COLO829 (cell line): ENCODE results near the gene PCNP.
A peak's percentile ranks its signal among the peaks of the same experiment; 100 is the strongest.
"Not testable (repeated sequence)": the region's sequence is repeated elsewhere in the genome, so short reads cannot be mapped to it uniquely, and the experiment has no call there.

Experiments
- DNase-seq: peaks from one replicate; pipeline ENCODE4 v3.0.0; 2012; ENCODE audit warnings: low spot score

Gene PCNP

DNA sequence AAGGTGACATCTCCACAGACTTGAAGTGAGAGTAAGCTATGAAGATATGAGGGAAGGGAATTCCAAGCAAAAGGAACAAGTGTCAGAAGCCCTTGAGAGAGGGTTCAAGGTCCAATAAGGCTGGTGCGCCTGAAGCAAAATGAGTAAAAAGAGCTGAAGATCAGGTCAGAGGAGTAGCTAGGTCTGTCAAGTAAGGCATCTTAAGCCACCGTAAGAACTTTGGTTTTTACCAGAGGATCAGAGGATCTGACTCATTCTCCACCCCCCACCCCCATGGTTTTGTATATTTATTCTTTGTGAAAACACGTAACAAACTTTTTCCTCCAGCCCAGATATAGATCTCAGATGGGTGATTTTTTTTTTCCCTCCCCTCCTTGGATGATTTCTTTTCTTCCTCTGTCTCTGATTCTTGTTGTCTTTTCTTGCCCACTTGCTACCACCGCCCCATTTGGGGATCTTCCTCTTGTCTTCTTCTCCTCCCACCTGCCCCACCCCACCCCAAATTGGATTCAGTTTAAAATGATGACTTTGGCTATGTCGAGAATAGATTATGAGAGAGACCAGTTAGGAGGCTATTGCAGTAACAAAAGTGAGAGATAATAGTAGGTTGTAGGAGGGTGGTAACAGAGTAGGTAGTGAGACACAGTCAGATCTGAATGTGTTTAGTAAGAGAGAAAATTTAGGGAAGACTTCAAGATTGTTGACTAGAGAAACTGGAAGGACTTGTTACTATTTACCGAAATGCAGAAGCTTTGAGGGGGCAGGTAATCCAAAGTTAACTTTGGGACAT lies 6.3 kb upstream of the PCNP start:
- no peak for DNase-seq

DNA sequence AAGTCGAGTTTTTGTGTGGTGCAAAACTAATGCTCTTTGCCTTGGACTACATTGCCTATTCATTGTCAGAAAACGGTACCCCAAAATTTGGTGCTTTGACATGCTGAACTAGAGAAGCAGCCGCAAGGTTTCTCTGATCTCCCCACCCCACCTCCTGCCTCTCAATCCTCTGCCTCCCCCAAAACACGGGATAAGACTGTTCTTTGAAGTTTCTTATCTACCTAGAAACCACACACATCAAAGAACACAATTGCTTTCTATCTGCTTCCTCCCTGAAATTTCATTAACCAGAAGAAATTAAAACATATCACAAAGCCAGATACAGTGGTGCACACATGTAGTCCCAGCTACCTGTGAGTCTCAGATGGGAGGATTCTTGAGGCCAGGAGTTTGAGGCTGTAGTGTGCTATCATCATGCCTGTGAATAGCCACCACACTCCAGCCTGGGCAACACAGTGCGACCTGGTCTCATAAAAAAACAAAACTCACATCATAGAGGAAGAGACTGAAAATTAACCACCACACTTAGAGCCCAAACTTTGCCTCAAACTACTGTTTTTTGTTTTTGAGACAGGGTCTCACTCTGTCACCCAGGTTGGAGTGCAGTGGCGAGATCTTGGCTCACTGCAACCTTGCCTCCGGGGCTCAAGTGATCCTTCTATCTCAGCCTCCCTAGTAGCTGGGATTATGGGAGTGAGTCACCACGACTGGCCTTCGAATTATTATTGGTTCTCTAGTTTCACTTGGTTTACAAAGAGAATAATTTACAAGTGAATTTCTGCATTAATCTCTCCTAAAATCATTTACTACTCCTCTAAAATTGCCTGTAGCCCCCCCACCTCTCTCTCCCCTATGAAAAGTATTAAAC lies 2.7 kb upstream of the PCNP start:
- DNase-seq = no peak

DNA sequence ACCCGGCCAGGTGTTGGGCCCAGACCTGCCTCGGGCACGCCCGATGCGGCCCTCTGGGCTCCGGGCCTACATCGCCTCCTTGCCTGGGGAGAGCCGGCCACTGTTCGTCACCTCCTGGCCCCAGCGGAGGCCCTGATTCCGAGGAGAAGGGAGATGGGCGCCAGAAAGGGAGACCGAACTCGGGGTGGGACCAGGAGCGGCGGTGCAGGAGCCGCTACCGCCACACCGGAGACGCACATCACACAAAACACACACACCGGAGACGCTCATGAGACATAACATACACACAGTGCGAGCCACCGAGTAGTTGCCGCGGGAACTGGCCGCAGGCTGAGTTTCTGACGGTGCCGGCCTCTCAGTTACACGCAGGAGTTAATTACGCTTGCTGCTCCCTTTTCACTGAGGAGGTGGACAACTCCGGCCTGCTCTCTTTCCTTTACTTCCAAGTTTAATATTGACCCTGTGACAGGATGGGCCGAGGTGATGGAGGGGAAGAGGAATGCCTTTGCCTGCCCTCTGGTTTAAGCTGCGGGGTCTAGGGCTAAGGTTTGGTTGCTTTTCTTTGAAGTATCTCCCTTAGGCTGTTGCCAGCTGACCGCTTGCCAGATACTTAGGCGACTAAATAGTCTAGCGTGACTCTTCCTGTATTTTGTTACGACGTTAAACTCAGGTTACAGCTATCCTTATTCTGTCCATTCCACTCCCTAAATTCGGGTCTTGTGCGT lies 570 bp downstream of the PCNP start:
- DNase-seq = peak; percentile 42

DNA sequence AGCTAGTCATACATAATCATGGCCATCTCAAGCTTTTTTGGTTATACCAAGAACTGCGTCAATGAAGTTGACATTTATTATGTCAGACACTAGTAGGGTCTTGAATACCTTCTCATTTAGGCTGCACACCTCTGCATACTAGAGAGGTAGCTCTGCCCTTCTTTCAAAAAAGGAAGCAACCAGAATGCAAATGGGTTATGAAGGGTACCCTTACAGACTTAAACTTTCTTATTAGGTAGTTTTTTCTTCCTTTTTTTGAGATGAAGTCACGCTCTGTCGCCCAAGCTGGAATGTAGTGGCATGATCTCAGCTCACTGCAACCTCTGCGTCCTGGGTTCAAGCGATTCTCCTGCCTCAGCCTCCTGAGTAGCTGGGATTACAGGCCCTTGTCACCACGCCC lies 3.3 kb downstream of the PCNP start:
- DNase-seq = no peak

DNA sequence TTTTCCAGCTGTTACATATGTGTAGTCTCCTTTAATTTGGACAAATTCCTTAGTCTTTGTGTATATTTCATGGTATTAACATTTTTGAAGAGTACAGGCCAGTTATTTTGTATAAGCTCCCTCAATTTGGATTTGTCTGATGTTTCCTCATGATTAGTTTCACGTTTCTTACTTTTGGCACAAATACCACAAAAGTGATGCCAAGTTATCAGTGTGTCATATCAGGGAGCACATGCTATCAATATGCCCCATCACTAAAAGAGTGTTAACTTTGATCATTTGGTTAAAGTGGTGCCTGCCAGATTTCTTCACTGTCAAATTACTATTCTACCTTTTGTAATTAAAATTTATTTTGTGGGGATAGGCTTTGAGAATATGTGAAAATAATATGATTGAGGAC lies 14.6 kb downstream of the PCNP start:
- no peak for DNase-seq

DNA sequence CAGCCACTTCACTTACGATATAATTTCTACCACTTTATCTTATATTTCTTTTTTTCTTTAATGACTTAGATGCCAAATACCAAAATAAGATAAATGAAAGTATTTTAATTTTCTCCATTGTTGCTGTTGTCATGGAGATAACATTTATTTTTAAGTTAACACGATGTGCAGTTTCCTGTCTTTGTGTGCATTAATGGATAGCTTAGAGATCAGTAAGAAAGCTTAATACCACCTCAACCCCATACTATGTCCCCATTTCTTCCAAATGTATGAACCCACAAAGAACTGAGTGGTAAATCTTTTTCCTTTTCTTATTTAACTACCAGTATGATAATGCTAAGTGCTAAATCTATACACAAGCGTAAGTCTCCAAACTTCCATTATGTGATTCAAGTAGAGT lies 17.1 kb downstream of the PCNP start:
- no peak for DNase-seq

DNA sequence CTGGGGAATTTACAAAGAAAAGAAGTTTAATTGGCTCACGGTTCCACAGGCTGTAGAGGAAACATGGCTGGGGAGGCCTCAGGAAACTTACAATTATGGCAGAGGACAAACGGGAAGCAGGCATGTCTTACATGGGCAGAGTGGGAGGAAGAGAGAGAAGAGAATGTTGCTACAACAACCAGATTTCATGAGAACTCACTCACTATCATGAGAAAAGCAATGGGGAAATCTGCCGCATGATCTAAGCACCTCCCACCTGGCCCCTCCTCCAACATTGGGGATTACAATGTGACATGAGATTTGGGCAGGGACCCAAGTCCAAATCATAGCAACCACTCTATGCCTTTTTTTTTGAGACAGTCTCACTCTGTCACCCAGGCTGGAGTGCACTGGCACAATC lies 28.8 kb downstream of the PCNP start:
- DNase-seq = no peak

DNA sequence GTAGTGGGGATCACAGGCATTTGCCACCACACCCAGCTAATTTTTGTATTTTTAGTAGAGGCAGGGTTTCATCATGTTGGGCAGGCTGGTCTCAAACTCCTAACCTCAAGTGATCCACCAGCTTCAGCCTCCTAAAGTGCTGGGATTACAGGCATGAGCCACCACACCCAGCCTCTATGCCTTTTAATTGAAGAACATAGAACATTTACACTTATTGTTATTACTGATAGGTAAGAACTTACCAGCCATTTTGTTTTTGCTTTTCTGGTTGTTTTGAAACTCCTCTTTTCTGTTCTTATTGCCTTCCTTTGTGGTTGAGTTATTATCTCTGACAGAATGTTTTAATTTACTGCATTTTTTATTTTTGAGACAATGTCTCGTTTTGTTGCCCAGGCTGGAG lies 29.2 kb downstream of the PCNP start:
- DNase-seq = no peak

DNA sequence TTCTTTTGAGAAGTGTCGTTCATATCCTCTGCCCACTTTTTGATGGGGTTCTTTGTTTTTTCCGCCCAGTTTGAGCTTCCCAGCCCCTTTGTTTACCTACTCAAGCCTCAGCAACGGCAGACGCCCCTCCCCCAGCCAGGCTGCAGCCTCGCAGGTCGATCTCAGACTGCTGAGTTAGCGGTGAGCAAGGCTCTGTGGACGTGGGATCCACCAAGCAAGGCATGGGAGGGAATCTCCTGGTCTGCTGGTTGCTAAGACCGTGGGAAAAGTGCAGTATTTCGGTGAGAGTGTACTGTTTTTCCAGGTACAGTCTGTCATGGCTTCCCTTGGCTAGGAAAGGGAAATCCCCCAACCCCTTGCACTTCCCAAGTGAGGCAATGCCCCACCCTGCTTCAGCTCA lies 31.4 kb downstream of the PCNP start:
- DNase-seq = not testable (repeated sequence)

DNA sequence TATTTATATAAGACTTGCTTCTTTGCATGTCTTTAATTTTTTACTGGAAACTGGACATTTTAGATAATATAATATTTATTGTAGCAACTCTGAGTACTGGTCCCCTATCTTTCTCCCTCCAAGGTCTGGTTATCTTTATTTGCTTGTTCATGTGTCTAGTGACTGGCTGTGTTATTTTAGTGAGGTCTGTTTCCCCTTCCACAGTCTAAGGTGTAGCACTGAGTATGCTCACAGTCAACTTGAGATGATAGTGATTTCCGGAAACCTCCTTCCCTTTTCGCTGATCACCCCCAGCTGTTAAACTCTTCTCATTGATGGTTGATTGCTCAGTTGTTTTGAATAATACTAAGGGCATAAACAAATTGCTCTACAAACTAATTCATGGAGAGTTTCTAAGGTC lies 37.0 kb downstream of the PCNP start:
- no peak for DNase-seq

DNA sequence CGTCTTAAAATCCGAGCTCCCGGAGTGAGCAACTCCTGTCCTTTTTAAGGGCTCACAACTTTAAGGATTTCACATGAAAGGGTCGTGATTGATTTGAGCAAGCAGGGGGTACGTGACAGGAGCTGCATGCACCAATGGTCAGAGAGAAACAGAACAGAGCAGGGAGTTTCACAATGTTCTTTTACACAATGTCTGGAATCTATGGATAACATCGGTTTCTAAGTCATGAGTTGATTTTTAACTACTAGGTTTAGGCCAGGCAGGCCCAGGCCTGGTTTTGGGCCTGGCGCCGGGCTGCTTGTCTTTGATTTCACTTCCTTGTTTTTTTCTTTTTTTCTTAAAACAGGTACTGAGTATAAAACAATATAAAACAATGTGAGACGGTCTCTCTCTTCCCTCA lies 39.0 kb downstream of the PCNP start:
- not testable (repeated sequence) for DNase-seq

DNA sequence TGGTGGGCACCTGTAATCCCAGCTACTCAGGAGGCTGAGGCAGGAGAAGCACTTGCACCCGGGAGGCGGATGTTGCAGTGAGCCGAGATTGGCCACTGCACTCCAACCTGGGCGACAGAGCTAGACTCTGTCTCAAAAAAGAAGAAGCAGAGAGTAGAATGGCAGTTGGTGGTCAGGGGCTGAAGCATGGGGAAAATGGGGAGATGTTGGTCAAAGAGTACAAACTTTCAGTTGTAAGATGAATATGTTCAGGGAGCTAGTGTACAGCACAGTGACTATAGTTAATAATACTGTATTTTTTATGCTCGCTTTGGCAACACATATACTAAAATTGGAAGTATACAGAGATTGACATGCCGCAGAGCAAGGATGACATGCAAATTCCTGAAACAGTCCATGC lies 41.5 kb downstream of the PCNP start:
- no peak for DNase-seq

DNA sequence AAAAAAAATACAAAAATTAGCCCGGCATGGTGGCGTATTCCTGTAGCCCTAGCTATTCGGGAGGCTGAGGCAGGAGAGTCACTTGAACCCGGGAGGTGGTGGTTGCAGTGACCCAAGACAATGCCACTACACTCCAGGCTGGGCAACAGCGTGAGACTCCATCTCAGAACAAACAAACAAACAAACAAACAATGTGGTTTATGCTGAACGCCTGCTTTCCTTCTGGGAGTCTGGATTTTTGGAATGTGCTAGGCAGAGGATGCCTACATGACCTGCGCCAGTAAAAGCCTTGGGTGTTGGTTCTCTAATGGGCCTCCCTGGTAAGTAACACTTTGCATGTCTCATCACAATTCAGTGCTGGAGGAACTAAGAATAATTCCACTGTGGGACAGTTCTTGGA lies 43.5 kb downstream of the PCNP start:
- no peak for DNase-seq

DNA sequence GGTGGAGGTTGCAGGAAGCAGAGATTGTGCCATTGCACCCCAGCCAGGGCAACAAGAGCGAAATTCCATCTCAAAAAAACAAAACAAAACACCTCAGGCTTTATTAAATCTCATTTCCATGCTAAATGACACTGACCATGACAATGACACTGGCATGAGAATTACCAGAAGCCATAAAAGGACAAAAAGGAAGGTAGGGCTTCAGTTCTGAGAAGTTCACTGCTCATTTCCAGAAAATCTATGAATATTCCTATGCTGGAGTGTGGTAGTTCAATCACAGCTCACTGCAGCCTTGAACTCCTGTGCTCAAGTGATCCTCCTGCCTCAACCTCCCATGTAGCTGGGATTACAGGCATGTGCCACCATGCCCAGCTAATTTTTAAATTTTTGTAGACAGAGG lies 44.7 kb downstream of the PCNP start:
- no peak for DNase-seq

DNA sequence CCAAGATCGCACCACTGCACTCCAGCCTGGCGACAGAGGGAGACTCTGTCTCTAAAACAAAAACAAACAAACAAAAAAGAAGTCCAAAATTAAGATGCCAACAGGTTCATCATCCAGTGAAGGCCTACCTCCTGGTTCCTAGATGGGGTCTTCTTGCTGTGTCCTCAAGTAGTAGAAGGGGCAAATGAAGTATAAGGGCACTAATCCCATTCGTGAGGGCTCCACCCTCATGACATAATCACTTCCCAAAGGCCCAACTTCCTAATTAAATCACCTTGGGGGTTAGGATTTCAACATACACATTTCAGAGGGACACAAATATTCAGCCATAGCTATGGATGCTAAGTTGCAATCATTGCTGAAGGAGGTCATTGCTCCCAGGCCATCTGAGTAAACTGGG lies 45.8 kb downstream of the PCNP start:
- no peak for DNase-seq

DNA sequence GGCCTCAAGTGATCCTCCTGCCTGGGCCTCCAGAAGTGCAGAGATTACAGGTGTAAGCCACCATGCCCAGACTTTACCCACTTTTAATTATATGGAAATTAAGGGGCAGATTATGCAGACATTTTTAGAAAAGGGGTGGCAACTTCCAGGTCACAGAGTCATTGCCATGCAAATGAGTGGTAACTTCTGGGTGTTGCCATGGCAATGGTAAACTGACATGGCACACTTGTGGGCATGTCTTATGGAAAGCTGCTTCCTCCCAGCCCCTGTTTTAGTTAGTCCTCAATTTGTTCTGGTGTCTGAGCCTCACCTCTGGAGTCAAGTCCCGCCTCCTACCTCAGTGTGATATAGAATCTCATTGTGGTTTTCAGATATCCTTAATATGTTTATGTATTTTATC lies 49.7 kb downstream of the PCNP start:
- DNase-seq = no peak

DNA sequence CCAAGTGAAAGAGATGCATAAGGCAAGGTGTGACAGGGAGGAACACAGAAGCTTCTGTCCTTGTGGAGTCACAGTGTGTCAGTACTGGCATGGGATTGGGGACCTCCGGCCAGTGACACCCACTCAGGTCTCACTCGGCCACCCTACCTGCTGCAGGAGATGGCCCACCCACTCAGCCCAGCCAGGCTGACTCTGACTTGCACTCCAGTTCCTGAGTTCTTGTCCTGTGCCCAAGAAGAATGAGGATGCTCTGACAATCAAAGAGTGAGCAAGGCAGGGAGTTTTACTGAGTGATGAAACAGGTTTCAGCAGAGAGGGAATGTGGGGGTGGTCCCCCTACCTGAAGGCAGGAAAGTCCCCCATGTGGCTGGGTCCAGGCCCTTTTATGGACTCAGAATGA lies 50.9 kb downstream of the PCNP start:
- no peak for DNase-seq

DNA sequence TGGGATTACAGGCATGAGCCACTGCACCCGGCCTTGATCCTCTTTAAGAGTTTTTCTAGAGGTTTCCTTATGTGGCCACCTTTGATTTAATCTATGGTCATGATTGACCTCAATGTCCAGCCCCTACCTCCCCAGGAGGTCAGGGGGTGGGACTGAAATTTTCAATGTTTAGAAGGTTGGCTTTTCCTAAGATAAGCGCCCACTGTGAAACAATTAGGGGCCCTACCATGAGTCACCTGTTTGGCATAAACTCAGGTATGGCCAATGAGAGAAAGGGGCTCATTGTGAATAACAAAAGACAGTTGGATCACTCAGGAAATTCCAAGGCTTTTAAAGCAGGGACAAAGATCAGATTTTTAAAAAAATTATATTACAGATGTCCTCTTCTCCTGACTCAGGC lies 51.9 kb downstream of the PCNP start:
- DNase-seq = no peak

DNA sequence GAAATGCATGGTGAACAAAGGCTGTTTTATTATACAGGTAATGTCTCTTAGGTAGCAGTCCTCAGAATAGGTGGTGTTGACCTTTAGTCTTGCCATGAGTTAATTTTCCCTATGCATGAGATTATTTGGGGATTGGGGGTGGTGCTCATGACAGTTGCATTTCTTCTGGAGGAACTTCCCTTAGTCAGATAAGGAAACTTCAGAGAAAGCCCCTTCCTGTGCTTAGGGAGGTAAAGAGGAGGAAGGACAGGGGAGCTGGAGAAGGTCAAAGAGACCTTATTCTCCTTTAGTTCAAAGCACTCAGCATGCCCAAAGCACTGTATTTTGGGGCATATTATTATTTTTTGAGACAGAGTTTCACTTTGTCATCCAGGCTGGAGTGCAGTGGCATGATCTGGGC lies 55.2 kb downstream of the PCNP start:
- no peak for DNase-seq

DNA sequence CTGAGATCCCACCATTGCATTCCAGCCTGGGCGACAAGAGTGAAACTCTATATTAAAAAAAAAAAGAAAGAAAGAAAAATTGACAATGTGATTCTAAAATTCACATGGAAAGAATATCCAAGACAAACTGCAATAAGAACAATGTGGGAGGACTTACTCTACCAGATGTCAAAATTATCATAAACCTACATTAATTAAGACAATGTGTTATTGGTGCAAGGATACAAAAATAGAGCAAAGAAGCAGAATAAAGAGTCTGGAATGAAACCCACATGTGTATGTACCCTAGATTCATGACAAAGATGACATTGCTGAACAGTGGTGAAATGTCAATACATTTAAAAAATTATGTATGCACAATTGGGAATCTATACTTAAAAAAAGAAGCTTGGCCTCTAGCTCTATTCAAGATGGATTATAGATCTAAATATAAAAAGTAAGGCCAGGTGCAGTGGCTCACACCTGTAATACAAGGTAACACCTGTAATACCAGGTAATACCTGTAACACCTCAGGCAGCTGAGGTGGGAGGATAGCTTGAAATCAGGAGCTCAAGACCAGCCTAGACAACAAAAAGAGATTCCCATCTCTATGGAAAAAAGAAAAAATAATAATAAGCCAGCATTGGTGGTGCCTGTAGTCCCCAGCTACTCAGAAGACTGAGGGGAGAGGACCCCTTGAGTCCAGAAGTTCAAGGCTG lies 57.3 kb downstream of the PCNP start:
- DNase-seq = no peak

DNA sequence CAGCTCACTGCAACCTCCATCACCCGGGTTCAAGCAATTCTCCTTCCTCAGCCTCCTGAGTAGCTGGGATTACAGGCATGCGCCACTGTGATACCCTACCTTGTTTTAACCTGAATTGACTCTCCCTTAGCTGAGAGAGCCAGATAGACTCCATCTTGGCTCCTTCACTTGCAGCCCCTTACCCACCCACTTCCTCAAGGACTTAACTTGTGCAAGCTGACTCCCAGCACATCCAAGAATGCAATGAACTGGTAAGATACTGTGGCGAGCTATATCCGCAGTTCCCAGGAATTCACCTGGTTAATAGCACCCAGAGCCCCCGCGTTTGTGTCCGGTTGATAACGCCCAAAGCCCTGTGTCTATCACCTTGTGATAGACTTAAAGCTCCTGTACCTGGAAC lies 58.0 kb downstream of the PCNP start:
- DNase-seq = not testable (repeated sequence)

DNA sequence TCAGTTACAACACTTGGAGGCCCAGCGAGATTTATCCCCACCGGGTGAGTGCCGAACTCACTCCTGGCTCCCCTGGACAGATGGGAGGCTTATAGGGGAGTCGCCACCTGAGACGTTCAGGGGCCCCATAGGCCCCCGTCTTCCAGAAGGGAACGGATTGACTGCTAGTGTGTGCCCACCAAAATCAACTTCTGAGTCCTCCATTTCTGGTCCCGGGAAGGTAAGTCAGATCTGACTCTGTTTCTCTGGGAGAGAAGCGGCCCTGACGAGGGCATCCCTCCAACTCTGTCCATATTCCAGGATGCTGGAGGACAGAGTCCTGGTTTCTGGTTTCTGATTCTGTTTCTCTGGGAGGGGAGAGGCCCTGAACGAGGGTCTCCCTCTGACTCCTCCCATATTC lies 58.6 kb downstream of the PCNP start:
- DNase-seq = no peak
